ENCODE measurements around the gene KRTAP10-7.
"Not testable (repeated sequence)": the region's sequence is repeated elsewhere in the genome, so short reads cannot be mapped to it uniquely, and the experiment has no call there.

KRTAP10-7 gene

DNA sequence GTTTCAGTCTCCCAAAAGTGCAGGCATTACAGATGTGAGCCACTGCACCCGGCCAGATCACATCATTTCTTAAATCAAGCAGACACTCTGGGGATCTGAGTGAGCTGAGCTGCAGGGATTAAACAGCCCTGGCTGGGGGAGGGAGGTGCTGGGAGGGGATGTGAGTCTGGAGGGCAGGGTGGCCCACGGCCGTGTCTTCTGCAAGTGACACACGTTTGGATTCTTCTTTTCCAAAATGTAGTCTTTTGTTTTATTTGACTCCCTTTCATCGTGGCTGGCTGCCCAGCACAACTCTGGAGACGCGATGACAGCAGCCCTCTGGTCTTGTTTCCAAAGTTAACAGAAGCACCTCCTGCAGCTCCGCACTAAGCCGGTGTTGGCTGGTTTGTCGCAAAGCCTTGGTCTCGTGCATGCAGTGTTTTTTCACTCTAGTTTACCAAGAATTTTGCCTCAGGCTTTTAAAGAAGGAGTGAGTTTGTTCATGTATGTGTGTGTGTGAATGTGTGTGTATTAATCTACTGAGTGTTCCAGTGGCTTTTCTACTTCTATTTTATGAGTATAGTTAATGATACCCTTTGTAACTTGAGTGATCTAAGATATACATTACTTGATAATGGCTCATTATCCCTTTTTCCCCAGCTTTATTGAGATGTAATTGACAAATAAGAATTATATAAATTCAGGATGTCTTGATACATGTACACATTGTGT lies 17.2 kb upstream of the KRTAP10-7 start:
- Histone ChIP-seq H3K9ac (ENCODE audit: low read length) (no peak overlapping the region), H3K4me3 (ENCODE audit: low read length) (no peak overlapping the region)
- no peak for DNase-seq (ENCODE audit: low read depth)

DNA sequence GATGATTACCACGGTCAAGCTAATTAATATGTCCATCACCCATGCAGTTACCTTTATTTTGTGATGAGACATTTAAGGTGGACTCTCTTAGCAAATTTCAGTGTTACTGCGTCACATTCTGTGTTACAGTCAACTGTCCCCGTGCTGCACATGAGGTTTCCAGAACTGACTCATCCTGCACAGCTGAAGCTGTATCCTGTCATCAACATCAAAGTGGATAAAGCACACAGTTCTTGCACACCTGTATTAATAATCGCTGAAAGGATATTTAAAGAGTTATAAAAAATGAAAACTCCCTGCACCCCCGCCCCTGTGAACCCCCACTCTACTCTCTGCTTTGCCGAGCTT lies 16.6 kb upstream of the KRTAP10-7 start:
- Histone ChIP-seq H3K27me3 (replicated peaks; ENCODE audit: control insufficient read depth, insufficient read depth, low read length) (no peaks in the 10 kb centered on the region), H3K4me1 (ENCODE audit: control insufficient read depth, insufficient read depth, low read length) (no peaks in the 10 kb centered on the region), H3K9me3 (ENCODE audit: control insufficient read depth, low read length) (peaks cover 25% of the 10 kb centered on the region), H3K4me3 (ENCODE audit: low read length) (no peak overlapping the region), H3K36me3 (ENCODE audit: control insufficient read depth, insufficient read depth, low read length, severe bottlenecking) (no peaks in the 10 kb centered on the region), H3K9ac (ENCODE audit: low read length) (no peak overlapping the region)
- DNase-seq (ENCODE audit: low read depth) = no peak

More for the DNA sequence above, 17.2 kb upstream of the KRTAP10-7 start:
- Histone ChIP-seq H3K27me3 (replicated peaks; ENCODE audit: control insufficient read depth, insufficient read depth, low read length) (no peaks in the 10 kb centered on the region), H3K4me1 (ENCODE audit: control insufficient read depth, insufficient read depth, low read length) (no peaks in the 10 kb centered on the region), H3K9me3 (ENCODE audit: control insufficient read depth, low read length) (peaks cover 25% of the 10 kb centered on the region), H3K36me3 (ENCODE audit: control insufficient read depth, insufficient read depth, low read length, severe bottlenecking) (no peaks in the 10 kb centered on the region)

DNA sequence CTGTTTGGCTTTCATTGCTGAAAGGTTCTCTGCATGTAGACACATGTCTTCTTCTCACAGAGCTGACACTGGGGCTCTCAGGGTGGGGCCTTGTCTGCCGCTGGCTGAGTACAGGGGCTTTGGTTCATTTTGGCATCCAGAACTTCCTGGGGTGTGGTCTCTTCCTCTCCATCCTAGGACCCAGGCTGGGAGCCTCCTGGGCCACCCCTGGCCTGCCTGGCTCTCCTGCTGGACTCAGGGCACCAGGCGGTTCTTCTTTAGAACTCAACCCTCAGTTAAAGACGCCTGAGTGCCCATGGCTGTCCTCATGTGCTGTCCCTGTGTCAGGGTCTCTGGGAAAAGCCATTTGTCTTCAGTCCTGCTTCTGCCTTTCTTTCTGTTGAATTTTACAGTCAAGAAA lies 14.5 kb upstream of the KRTAP10-7 start:
- H3K9me3 ChIP-seq (ENCODE audit: control insufficient read depth, low read length) = peaks cover 22% of the 10 kb centered on the region
- no peak overlapping the region for H3K9ac ChIP-seq (ENCODE audit: low read length)
- no peaks in the 10 kb centered on the region for H3K27me3 ChIP-seq (replicated peaks; ENCODE audit: control insufficient read depth, insufficient read depth, low read length)
- H3K4me3 ChIP-seq (ENCODE audit: low read length) = no peak overlapping the region
- no peaks in the 10 kb centered on the region for H3K4me1 ChIP-seq (ENCODE audit: control insufficient read depth, insufficient read depth, low read length)
- H3K36me3 ChIP-seq (ENCODE audit: control insufficient read depth, insufficient read depth, low read length, severe bottlenecking) = no peaks in the 10 kb centered on the region
- no peak for DNase-seq (ENCODE audit: low read depth)

- Histone ChIP-seq H3K4me3 (ENCODE audit: low read length) (no peak overlapping the region), H3K27me3 (replicated peaks; ENCODE audit: control insufficient read depth, insufficient read depth, low read length) (peaks cover 18% of the 10 kb centered on the region), H3K4me1 (ENCODE audit: control insufficient read depth, insufficient read depth, low read length) (peaks cover 4% of the 10 kb centered on the region), H3K9me3 (ENCODE audit: control insufficient read depth, low read length) (peaks cover 8% of the 10 kb centered on the region), H3K36me3 (ENCODE audit: control insufficient read depth, insufficient read depth, low read length, severe bottlenecking) (no peaks in the 10 kb centered on the region), H3K9ac (ENCODE audit: low read length) (no peak overlapping the region)
- no peak for DNase-seq (ENCODE audit: low read depth)
Measured at GRCh38 chr21:44589094-44589493, 11.3 kb upstream of the KRTAP10-7 start.

- H3K36me3 ChIP-seq (ENCODE audit: control insufficient read depth, insufficient read depth, low read length, severe bottlenecking) = no peaks in the 10 kb centered on the region
- no peak for DNase-seq (ENCODE audit: low read depth)
Measured at GRCh38 chr21:44589586-44590305, 10.7 kb upstream of the KRTAP10-7 start.

GRCh38 chr21:44590311-44590721 lies 10.1 kb upstream of the KRTAP10-7 start:
- H3K9ac ChIP-seq (ENCODE audit: low read length) = no peak overlapping the region
- H3K9me3 ChIP-seq (ENCODE audit: control insufficient read depth, low read length) = peaks cover 4% of the 10 kb centered on the region
- no peak overlapping the region for H3K4me3 ChIP-seq (ENCODE audit: low read length)
- no peak for DNase-seq (ENCODE audit: low read depth)
- no peaks in the 10 kb centered on the region for H3K36me3 ChIP-seq (ENCODE audit: control insufficient read depth, insufficient read depth, low read length, severe bottlenecking)
- H3K27me3 ChIP-seq (replicated peaks; ENCODE audit: control insufficient read depth, insufficient read depth, low read length) = peaks cover 27% of the 10 kb centered on the region
- H3K4me1 ChIP-seq (ENCODE audit: control insufficient read depth, insufficient read depth, low read length) = peaks cover 4% of the 10 kb centered on the region

More at GRCh38 chr21:44589586-44590305, 10.7 kb upstream of the KRTAP10-7 start:
- Histone ChIP-seq H3K9ac (ENCODE audit: low read length) (no peak overlapping the region), H3K9me3 (ENCODE audit: control insufficient read depth, low read length) (peaks cover 8% of the 10 kb centered on the region), H3K4me1 (ENCODE audit: control insufficient read depth, insufficient read depth, low read length) (peaks cover 4% of the 10 kb centered on the region), H3K27me3 (replicated peaks; ENCODE audit: control insufficient read depth, insufficient read depth, low read length) (peaks cover 23% of the 10 kb centered on the region), H3K4me3 (ENCODE audit: low read length) (no peak overlapping the region)

GRCh38 chr21:44590897-44591800 lies 9.2 kb upstream of the KRTAP10-7 start:
- not testable (repeated sequence) for H3K36me3 ChIP-seq (ENCODE audit: control insufficient read depth, insufficient read depth, low read length, severe bottlenecking); H3K9me3 ChIP-seq (ENCODE audit: control insufficient read depth, low read length); H3K9ac ChIP-seq (ENCODE audit: low read length); DNase-seq (ENCODE audit: low read depth); H3K4me1 ChIP-seq (ENCODE audit: control insufficient read depth, insufficient read depth, low read length); H3K4me3 ChIP-seq (ENCODE audit: low read length)
- peaks cover 33% of the 10 kb centered on the region for H3K27me3 ChIP-seq (replicated peaks; ENCODE audit: control insufficient read depth, insufficient read depth, low read length)

- not testable (repeated sequence) for H3K4me1 ChIP-seq (ENCODE audit: control insufficient read depth, insufficient read depth, low read length); H3K9me3 ChIP-seq (ENCODE audit: control insufficient read depth, low read length); DNase-seq (ENCODE audit: low read depth); H3K4me3 ChIP-seq (ENCODE audit: low read length); H3K36me3 ChIP-seq (ENCODE audit: control insufficient read depth, insufficient read depth, low read length, severe bottlenecking); H3K9ac ChIP-seq (ENCODE audit: low read length)
- peaks cover 34% of the 10 kb centered on the region for H3K27me3 ChIP-seq (replicated peaks; ENCODE audit: control insufficient read depth, insufficient read depth, low read length)
Measured at GRCh38 chr21:44591801-44592130, 8.6 kb upstream of the KRTAP10-7 start.

DNA sequence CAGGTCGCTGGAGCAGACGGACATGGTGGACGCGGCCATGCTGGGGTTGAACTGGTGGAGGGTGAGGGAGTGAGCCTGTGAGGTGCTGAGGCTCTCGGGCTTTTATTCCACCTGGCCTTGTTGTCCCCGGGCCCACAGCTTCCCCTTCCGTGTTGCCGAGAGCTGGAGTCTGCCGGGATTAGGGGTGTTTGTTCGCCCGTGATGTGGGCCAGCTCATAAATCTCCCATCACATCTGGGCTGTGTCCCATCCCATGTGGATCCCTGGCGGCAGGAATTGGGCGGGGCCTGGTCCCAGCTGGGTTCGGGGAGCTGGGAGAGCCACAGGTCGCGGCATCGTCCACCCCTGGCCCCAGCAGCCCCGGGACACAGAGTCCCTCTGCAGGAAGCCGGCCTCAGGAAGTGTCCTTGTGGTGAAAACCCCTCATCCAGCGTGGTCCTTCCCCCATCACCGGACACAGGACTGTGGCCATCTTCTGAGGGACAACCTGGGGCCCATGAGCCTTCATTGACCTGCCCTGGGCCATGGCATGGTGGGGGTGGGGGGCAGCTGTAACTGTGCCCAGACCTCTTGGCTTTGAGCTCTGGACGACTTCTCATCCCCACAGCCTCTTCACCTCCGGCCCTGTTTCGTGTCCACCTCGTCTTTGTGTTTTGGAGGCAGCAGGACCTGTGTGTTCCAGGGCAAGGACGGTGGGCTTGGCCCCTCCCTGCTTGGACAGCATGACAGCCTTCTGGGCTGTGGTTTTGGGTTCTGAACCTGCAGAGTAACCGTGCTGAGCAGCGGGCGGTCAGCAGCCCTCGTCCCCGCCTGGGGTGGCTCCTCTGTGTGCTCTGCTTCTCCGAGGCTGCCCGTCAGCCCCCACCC lies 7.7 kb upstream of the KRTAP10-7 start, which contains the start of gene KRTAP10-6:
Gene KRTAP10-6, minus strand, starts transcription at position 60 of the 866 bp plus-strand sequence. Its CDS starts 21 bp downstream, at position 39.
- Histone ChIP-seq H3K27me3 (replicated peaks; ENCODE audit: control insufficient read depth, insufficient read depth, low read length) (peaks cover 34% of the 10 kb centered on the region), H3K4me1 (ENCODE audit: control insufficient read depth, insufficient read depth, low read length) (peaks cover 4% of the 10 kb centered on the region), H3K36me3 (ENCODE audit: control insufficient read depth, insufficient read depth, low read length, severe bottlenecking) (no peaks in the 10 kb centered on the region), H3K9me3 (ENCODE audit: control insufficient read depth, low read length) (no peaks in the 10 kb centered on the region), H3K4me3 (ENCODE audit: low read length) (no peak within 1 kb of the TSS), H3K9ac (ENCODE audit: low read length) (no peak within 1 kb of the TSS)
- DNase-seq (ENCODE audit: low read depth) = no peak

DNA sequence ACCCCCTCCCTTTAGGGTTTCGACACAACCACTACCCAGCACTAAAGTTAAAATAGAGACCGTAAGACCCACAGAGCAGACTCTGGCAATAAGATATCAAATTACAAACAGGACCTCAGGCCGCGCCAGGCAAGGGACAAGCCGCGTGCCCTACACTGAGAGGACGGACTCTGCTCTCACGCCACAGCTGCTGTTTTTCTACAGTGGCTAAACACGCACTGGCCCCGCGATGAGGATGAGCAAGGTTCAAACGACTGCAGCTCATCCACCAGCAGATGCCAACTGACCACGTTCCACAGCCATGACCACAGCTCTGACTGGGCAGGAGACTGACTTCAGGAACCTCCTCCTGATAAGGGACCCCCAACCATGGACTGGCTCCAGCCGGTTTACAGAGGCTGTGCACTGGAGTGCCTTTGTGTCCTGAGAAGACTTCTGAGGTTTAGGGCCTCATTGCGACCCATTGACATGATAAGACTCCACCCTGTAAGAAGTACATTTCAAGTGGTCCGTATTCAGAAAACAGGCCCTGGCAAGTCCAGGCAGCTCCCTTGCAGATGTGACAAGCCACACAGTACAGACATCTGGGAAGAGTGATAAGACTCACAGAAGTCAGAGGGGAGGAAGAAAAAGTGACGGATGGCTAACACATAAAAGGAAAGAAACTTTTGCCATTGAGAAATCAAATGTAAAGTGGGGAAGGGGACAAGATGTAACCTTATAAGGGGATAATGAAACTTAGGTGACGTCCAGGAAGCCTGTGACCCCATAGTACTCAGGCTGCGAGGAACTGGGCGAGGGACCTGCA lies 6.6 kb upstream of the KRTAP10-7 start:
- H3K4me1 ChIP-seq (ENCODE audit: control insufficient read depth, insufficient read depth, low read length) = peaks cover 4% of the 10 kb centered on the region
- H3K9ac ChIP-seq (ENCODE audit: low read length) = no peak overlapping the region
- H3K27me3 ChIP-seq (replicated peaks; ENCODE audit: control insufficient read depth, insufficient read depth, low read length) = peaks cover 38% of the 10 kb centered on the region
- no peaks in the 10 kb centered on the region for H3K36me3 ChIP-seq (ENCODE audit: control insufficient read depth, insufficient read depth, low read length, severe bottlenecking)
- peaks cover 6% of the 10 kb centered on the region for H3K9me3 ChIP-seq (ENCODE audit: control insufficient read depth, low read length)
- no peak overlapping the region for H3K4me3 ChIP-seq (ENCODE audit: low read length)
- peak; percentile 4 for DNase-seq (ENCODE audit: low read depth)
